B cell (primary cell): Measurements from ENCODE around the gene JMJD4. TPM values are rescaled to one million over a fixed set of nuclear protein-coding genes. Genes with fewer than 3 reads are reported as not detected.

Experiments used
- ATAC-seq: fragments of 200-7000 bp; cut with Tn5 transposase; one replicate; pipeline ENCODE4 v1.10.0; 2021; ENCODE audit warnings: low read depth, mild to moderate bottlenecking, moderate number of reproducible peaks, moderate library complexity
- CTCF ChIA-PET: fragments of 350-600 bp; sonication (Branson Sonifier 250); formaldehyde crosslinking; loops from one replicate; lab custom pipeline; 2021; ENCODE audit warnings: antibody characterized with exemption, inconsistent platforms; lab: Charles Lee
- POLR2A ChIA-PET: fragments of 350-600 bp; sonication (Branson Sonifier 250); formaldehyde crosslinking; loops from one replicate; lab custom pipeline; 2021; ENCODE audit warnings: antibody characterized with exemption; lab: Charles Lee
- DNase-seq: peaks from one replicate; pipeline ENCODE4 v3.0.0; 2013
- H2AFZ ChIP-seq: 2 replicates; pipeline ENCODE4 v1.6.1; 2012; ENCODE audit warnings: mild to moderate bottlenecking, low read depth, low read length; ENCODE audit not compliant: insufficient read depth, poor library complexity, severe bottlenecking
- H3K27ac ChIP-seq, 2 donors: 1 replicate in 1 of 2; 2 replicates in 1 of 2; pipeline ENCODE4 v1.5.1; 2012 to 2013; ENCODE audit warnings: low read length in 2 of 2, mild to moderate bottlenecking in 2 of 2, moderate library complexity in 1 of 2
- H3K27me3 ChIP-seq, 4 experiments: fragments of 200-600 bp in 1 of 4; sonication (generic) in 1 of 4; replicated peaks in 1 of 4; 1 replicate in 2 of 4; 2 replicates in 2 of 4; pipeline versions ENCODE4 v1.6.1 to v1.7.0; 2013 to 2016; ENCODE audit warnings: low read length in 3 of 4, mild to moderate bottlenecking in 2 of 4, mixed read lengths in 1 of 4, moderate library complexity in 1 of 4; ENCODE audit not compliant: insufficient read depth in 4 of 4, control insufficient read depth in 3 of 4; ENCODE audit errors: control extremely low read depth in 1 of 4
- H3K36me3 ChIP-seq, 2 experiments: replicated peaks in 1 of 2; 1 replicate in 1 of 2; 2 replicates in 1 of 2; pipeline versions ENCODE4 v1.6.1 to v1.7.1; 2013; ENCODE audit warnings: low read length in 1 of 2; ENCODE audit not compliant: insufficient read depth in 2 of 2, control insufficient read depth in 1 of 2; ENCODE audit errors: control extremely low read depth in 1 of 2, extremely low read depth in 1 of 2
- H3K4me1 ChIP-seq, 2 donors: fragments of 200-600 bp in 1 of 2; sonication (generic) in 1 of 2; 1 replicate in 1 of 2; 2 replicates in 1 of 2; pipeline versions ENCODE4 v1.5.1 to v1.6.1; 2013 to 2017; ENCODE audit warnings: low read length in 2 of 2; ENCODE audit not compliant: control insufficient read depth in 2 of 2, insufficient read depth in 2 of 2
- H3K4me2 ChIP-seq: replicated peaks from 2 replicates; pipeline ENCODE3; 2012; ENCODE audit warnings: mild to moderate bottlenecking, low read depth, low read length; ENCODE audit not compliant: poor library complexity, severe bottlenecking
- H3K4me3 ChIP-seq, 5 experiments: fragments of 200-600 bp in 1 of 5; sonication (generic) in 1 of 5; 1 replicate in 3 of 5; 2 replicates in 2 of 5; pipeline versions ENCODE4 v1.5.1 to v1.7.0; 2011 to 2016; ENCODE audit warnings: low read length in 4 of 5, mild to moderate bottlenecking in 4 of 5, low read depth in 2 of 5, control low read depth in 1 of 5, moderate library complexity in 1 of 5; ENCODE audit not compliant: insufficient read depth in 1 of 5; ENCODE audit errors: control extremely low read depth in 1 of 5, extremely low read depth in 1 of 5
- H3K79me2 ChIP-seq: fragments of 200-600 bp; sonication (generic); one replicate; pipeline ENCODE4 v1.6.0; 2016; ENCODE audit warnings: low read length; ENCODE audit not compliant: control insufficient read depth, insufficient read depth
- H3K9ac ChIP-seq: fragments of 200-600 bp; sonication (generic); 2 replicates; pipeline ENCODE4 v1.6.1; 2017; ENCODE audit warnings: mild to moderate bottlenecking, low read length, moderate library complexity
- H3K9me3 ChIP-seq, 3 donors: one replicate each; pipeline versions ENCODE4 v1.6.1 to v1.7.1; 2013; ENCODE audit warnings: low read length in 2 of 3; ENCODE audit not compliant: control insufficient read depth in 2 of 3, insufficient read depth in 1 of 3; ENCODE audit errors: control extremely low read depth in 1 of 3
- H4K20me1 ChIP-seq: 2 replicates; pipeline ENCODE4 v1.6.0; 2012; ENCODE audit warnings: mild to moderate bottlenecking, low read length; ENCODE audit not compliant: insufficient read depth, control insufficient read depth, poor library complexity, severe bottlenecking
- H3K27ac Mint-ChIP-seq: one replicate; pipeline ENCODE4 v1.8.0; 2021; ENCODE audit warnings: mixed read lengths
- H3K27me3 Mint-ChIP-seq: one replicate; pipeline ENCODE4 v1.8.0; 2021; ENCODE audit warnings: mixed read lengths
- H3K4me1 Mint-ChIP-seq: one replicate; pipeline ENCODE4 v1.8.0; 2021; ENCODE audit warnings: mixed read lengths
- H3K4me3 Mint-ChIP-seq: one replicate; pipeline ENCODE4 v1.8.0; 2021; ENCODE audit warnings: mixed read lengths
- H3K9me3 Mint-ChIP-seq: one replicate; pipeline ENCODE4 v1.8.0; 2022; ENCODE audit warnings: mixed read lengths; ENCODE audit not compliant: insufficient read depth
- EZH2 ChIP-seq: IDR thresholded peaks from 2 replicates; pipeline ENCODE4 v1.6.1; 2012; ENCODE audit warnings: borderline replicate concordance, low read depth, mild to moderate bottlenecking, moderate library complexity, low read length; ENCODE audit not compliant: insufficient read depth, poor library complexity, severe bottlenecking
- WGBS: methylation state at CpG from one replicate; pipeline ENCODE4 v1.1.5; 2013; ENCODE audit warnings: missing lambda C conversion rate; ENCODE audit not compliant: insufficient coverage; 5-methylcytosine and 5-hydroxymethylcytosine counted together
- intact Hi-C: fragments of 100-400 bp; cut with micrococcal nuclease; formaldehyde crosslinking; loops from one replicate; pipeline ENCODE4 v1.10.0; 2022
- polyA plus RNA-seq: library from polyadenylated mRNA; depleted of rRNA; stranded (reverse); fragments of >200 nt; gene quantifications from 2 replicates; pipeline ENCODE4 v1.2.3, GENCODE V29; 2012
- total RNA-seq, 2 donors: library from RNA; stranded (reverse); fragments of 120-200 nt in 1 of 2; gene quantifications; 1 replicate in 1 of 2; 2 replicates in 1 of 2; pipeline versions ENCODE4 v1.2.3 to v1.2.4, GENCODE V29; 2013 to 2022
- TF ChIP-seq, protein P1 (sequence below): fragments of 200-600 bp; IDR thresholded peaks from one replicate; pipeline ENCODE4 v1.8.0; 2022; ENCODE audit warnings: antibody characterized with exemption, mild to moderate bottlenecking

Gene JMJD4
- total and polyA plus RNA-seq, 2 donors (not counting 1 experiment from before 2014, with no cell fraction given) = 29.9 to 30.6 TPM

DNA sequence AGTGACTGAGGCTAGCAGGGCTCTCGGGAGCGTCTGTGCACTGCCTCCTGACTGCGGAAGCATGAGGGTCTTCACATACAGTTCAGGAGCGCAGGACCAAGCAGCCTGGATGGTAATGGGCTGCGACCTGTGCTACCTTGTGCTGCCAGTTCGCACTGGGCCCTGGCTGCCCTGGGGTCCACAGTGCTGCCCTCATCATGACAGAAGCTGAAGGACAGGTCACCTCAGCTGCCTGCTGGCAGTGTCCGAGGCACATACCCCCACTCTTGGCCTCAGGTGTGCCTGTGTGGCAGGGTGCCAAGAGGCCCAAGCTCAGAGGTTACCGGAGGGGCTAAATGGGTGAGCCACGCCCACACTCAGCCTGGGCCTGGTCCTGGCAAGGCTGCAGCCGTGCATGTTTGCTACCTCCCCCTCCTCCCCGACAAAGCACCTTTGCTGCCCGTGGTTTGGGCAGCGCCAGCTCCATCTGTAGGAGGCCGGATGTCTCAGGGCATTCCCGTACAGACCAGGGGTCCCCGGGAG lies 4.4 kb downstream of the JMJD4 start:
- no peak overlapping the region for H3K27ac ChIP-seq
- POLR2A ChIA-PET = no interaction called here
- H3K4me1 ChIP-seq = peaks cover 18 to 36% of the 10 kb centered on the region in 2 donors
- ATAC-seq = no peak
- H3K27me3 Mint-ChIP-seq = no peaks in the 10 kb centered on the region
- H4K20me1 ChIP-seq = no peaks in the 10 kb centered on the region
- DNase-seq = no peak
- H3K9me3 Mint-ChIP-seq = no peaks in the 10 kb centered on the region
- CTCF ChIA-PET = no interaction called here
- H3K4me3 ChIP-seq = no peak overlapping the region
- TF ChIP-seq EZH2 = no peak
- TF ChIP-seq, protein P1, sequence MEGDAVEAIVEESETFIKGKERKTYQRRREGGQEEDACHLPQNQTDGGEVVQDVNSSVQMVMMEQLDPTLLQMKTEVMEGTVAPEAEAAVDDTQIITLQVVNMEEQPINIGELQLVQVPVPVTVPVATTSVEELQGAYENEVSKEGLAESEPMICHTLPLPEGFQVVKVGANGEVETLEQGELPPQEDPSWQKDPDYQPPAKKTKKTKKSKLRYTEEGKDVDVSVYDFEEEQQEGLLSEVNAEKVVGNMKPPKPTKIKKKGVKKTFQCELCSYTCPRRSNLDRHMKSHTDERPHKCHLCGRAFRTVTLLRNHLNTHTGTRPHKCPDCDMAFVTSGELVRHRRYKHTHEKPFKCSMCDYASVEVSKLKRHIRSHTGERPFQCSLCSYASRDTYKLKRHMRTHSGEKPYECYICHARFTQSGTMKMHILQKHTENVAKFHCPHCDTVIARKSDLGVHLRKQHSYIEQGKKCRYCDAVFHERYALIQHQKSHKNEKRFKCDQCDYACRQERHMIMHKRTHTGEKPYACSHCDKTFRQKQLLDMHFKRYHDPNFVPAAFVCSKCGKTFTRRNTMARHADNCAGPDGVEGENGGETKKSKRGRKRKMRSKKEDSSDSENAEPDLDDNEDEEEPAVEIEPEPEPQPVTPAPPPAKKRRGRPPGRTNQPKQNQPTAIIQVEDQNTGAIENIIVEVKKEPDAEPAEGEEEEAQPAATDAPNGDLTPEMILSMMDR = peak; percentile 27
- H3K36me3 ChIP-seq = peaks cover 0 to 4% of the 10 kb centered on the region in 2 experiments
- peaks cover 0 to 3% (median 0%) of the 10 kb centered on the region in 3 donors for H3K9me3 ChIP-seq
- 94% methylated on average over 16 of the region's 16 CpGs for WGBS
- peak overlapping the region; percentile 65 for H3K27ac Mint-ChIP-seq
- H3K4me2 ChIP-seq = no peak overlapping the region
- H2AFZ ChIP-seq = no peak overlapping the region
- peak overlapping the region; percentile 74 for H3K4me3 Mint-ChIP-seq
- H3K9ac ChIP-seq = no peak overlapping the region
- intact Hi-C loops = no loop called here
- H3K79me2 ChIP-seq = peaks cover 19% of the 10 kb centered on the region
- H3K4me1 Mint-ChIP-seq = peaks cover 44% of the 10 kb centered on the region
- H3K27me3 ChIP-seq = no peaks in the 10 kb centered on the region

- Histone ChIP-seq H3K9me3 (peaks cover 0 to 3% (median 0%) of the 10 kb centered on the region in 3 donors), H3K27ac (no peak overlapping the region), H3K4me3 (no peak overlapping the region), H3K4me1 (peaks cover 17 to 34% of the 10 kb centered on the region in 2 donors), H3K4me2 (no peak overlapping the region), H3K27me3 (no peaks in the 10 kb centered on the region), H4K20me1 (no peaks in the 10 kb centered on the region), H3K79me2 (peaks cover 15% of the 10 kb centered on the region), H3K9ac (no peak overlapping the region), H3K36me3 (peaks cover 0 to 4% of the 10 kb centered on the region in 2 experiments), H2AFZ (no peak overlapping the region)
- ATAC-seq (no peak), DNase-seq (peak; percentile 57)
- intact Hi-C loops = no loop called here
- WGBS = 57% methylated on average over 12 of the region's 13 CpGs
- Mint-ChIP-seq H3K27me3 (no peaks in the 10 kb centered on the region), H3K4me1 (peaks cover 42% of the 10 kb centered on the region), H3K27ac (peak overlapping the region; percentile 65), H3K4me3 (peak overlapping the region; percentile 74), H3K9me3 (no peaks in the 10 kb centered on the region)
- ChIA-PET POLR2A (no interaction called here), CTCF (no interaction called here)
- TF ChIP-seq, protein P1 = peak; percentile 67
- TF ChIP-seq EZH2 = no peak
These were observed 5.0 kb downstream of the JMJD4 start for GRCh38 chr1:227729881-227730629.
